ENCODE measurements around the gene MAML1. TPM values are rescaled to one million over a fixed set of nuclear protein-coding genes. Genes with fewer than 3 reads are reported as not detected.
A peak's percentile ranks its signal among the peaks of the same experiment; 100 is the strongest.

Gene MAML1
- total RNA-seq, 1 donor from 2014 or later: 26.0 TPM

GRCh38 chr5:179812135-179812825, 79.7 kb downstream of the MAML1 start:
- Mint-ChIP-seq H3K27ac (ENCODE audit: unreplicated experiment) (no peak overlapping the region), H3K4me3 (ENCODE audit: unreplicated experiment) (no peak overlapping the region), H3K9me3 (ENCODE audit: unreplicated experiment) (no peaks in the 10 kb centered on the region), H3K27me3 (ENCODE audit: low read depth, unreplicated experiment) (no peaks in the 10 kb centered on the region), H3K4me1 (ENCODE audit: low read depth, unreplicated experiment) (no peaks in the 10 kb centered on the region), H3K36me3 (ENCODE audit: low read depth, unreplicated experiment) (peaks cover 16% of the 10 kb centered on the region)
- H3K9ac ChIP-seq (ENCODE audit: low read length): no peak overlapping the region
- no peaks in the 10 kb centered on the region for H3K36me3 ChIP-seq (ENCODE audit: insufficient read depth, low read length)
- H3K9me3 ChIP-seq (ENCODE audit: insufficient read depth, low read depth, low read length): no peaks in the 10 kb centered on the region
- H3K27me3 ChIP-seq (ENCODE audit: insufficient read depth, low read length): no peaks in the 10 kb centered on the region
- no peak overlapping the region for H3K27ac ChIP-seq (ENCODE audit: low read depth, low read length)
- DNase-seq (ENCODE audit: low read depth) (no peak), FAIRE-seq (no peak)
- no peaks in the 10 kb centered on the region for H4K20me1 ChIP-seq (ENCODE audit: insufficient read depth, low read length)
- H2AFZ ChIP-seq (ENCODE audit: low read depth, low read length): no peak overlapping the region
- peaks cover 7% of the 10 kb centered on the region for H3K4me1 ChIP-seq (ENCODE audit: insufficient read depth, low read length)
- no peak overlapping the region for H3K4me3 ChIP-seq (ENCODE audit: insufficient read depth, low read depth, low read length)
- H3K4me2 ChIP-seq (ENCODE audit: low read length): no peak overlapping the region
- TF ChIP-seq CTCF (IDR thresholded peaks at IDR 0.05; ENCODE audit: insufficient read depth, low read depth, low read length) (no peak), EZH2 (IDR thresholded peaks at IDR 0.05; ENCODE audit: insufficient read depth, low read length) (no peak)
- H3K79me2 ChIP-seq (ENCODE audit: insufficient read depth, low read length): no peaks in the 10 kb centered on the region

GRCh38 chr5:179812997-179813607, 80.5 kb downstream of the MAML1 start:
- TF ChIP-seq CTCF (IDR thresholded peaks at IDR 0.05; ENCODE audit: insufficient read depth, low read depth, low read length) (no peak), EZH2 (IDR thresholded peaks at IDR 0.05; ENCODE audit: insufficient read depth, low read length) (no peak)
- Histone ChIP-seq H3K27me3 (ENCODE audit: insufficient read depth, low read length) (no peaks in the 10 kb centered on the region), H3K4me3 (ENCODE audit: insufficient read depth, low read depth, low read length) (no peak overlapping the region), H3K4me1 (ENCODE audit: insufficient read depth, low read length) (peaks cover 9% of the 10 kb centered on the region), H3K36me3 (ENCODE audit: insufficient read depth, low read length) (no peaks in the 10 kb centered on the region), H3K9ac (ENCODE audit: low read length) (no peak overlapping the region), H4K20me1 (ENCODE audit: insufficient read depth, low read length) (no peaks in the 10 kb centered on the region), H3K9me3 (ENCODE audit: insufficient read depth, low read depth, low read length) (no peaks in the 10 kb centered on the region), H3K4me2 (ENCODE audit: low read length) (no peak overlapping the region), H3K27ac (ENCODE audit: low read depth, low read length) (no peak overlapping the region), H2AFZ (ENCODE audit: low read depth, low read length) (no peak overlapping the region), H3K79me2 (ENCODE audit: insufficient read depth, low read length) (no peaks in the 10 kb centered on the region)
- peaks cover 16% of the 10 kb centered on the region for H3K36me3 Mint-ChIP-seq (ENCODE audit: low read depth, unreplicated experiment)
- H3K4me1 Mint-ChIP-seq (ENCODE audit: low read depth, unreplicated experiment): peaks cover under 1% of the 10 kb centered on the region
- H3K9me3 Mint-ChIP-seq (ENCODE audit: unreplicated experiment): no peaks in the 10 kb centered on the region
- DNase-seq (ENCODE audit: low read depth) (no peak), FAIRE-seq (no peak)
- no peak overlapping the region for H3K27ac Mint-ChIP-seq (ENCODE audit: unreplicated experiment)
- no peak overlapping the region for H3K4me3 Mint-ChIP-seq (ENCODE audit: unreplicated experiment)
- no peaks in the 10 kb centered on the region for H3K27me3 Mint-ChIP-seq (ENCODE audit: low read depth, unreplicated experiment)

- DNase-seq (ENCODE audit: low read depth) (no peak), FAIRE-seq (no peak)
- Mint-ChIP-seq H3K4me1 (ENCODE audit: low read depth, unreplicated experiment) (peaks cover 2% of the 10 kb centered on the region), H3K27ac (ENCODE audit: unreplicated experiment) (peak overlapping the region; percentile 58), H3K9me3 (ENCODE audit: unreplicated experiment) (no peaks in the 10 kb centered on the region), H3K27me3 (ENCODE audit: low read depth, unreplicated experiment) (no peaks in the 10 kb centered on the region), H3K36me3 (ENCODE audit: low read depth, unreplicated experiment) (peaks cover 16% of the 10 kb centered on the region), H3K4me3 (ENCODE audit: unreplicated experiment) (no peak overlapping the region)
- H3K79me2 ChIP-seq (ENCODE audit: insufficient read depth, low read length): no peaks in the 10 kb centered on the region
- H3K27me3 ChIP-seq (ENCODE audit: insufficient read depth, low read length): no peaks in the 10 kb centered on the region
- no peak overlapping the region for H2AFZ ChIP-seq (ENCODE audit: low read depth, low read length)
- no peaks in the 10 kb centered on the region for H3K9me3 ChIP-seq (ENCODE audit: insufficient read depth, low read depth, low read length)
- H3K4me2 ChIP-seq (ENCODE audit: low read length): no peak overlapping the region
- H4K20me1 ChIP-seq (ENCODE audit: insufficient read depth, low read length): no peaks in the 10 kb centered on the region
- H3K4me3 ChIP-seq (ENCODE audit: insufficient read depth, low read depth, low read length): no peak overlapping the region
- TF ChIP-seq CTCF (IDR thresholded peaks at IDR 0.05; ENCODE audit: insufficient read depth, low read depth, low read length) (no peak), EZH2 (IDR thresholded peaks at IDR 0.05; ENCODE audit: insufficient read depth, low read length) (no peak)
- peaks cover 18% of the 10 kb centered on the region for H3K4me1 ChIP-seq (ENCODE audit: insufficient read depth, low read length)
- H3K36me3 ChIP-seq (ENCODE audit: insufficient read depth, low read length): no peaks in the 10 kb centered on the region
- H3K27ac ChIP-seq (ENCODE audit: low read depth, low read length): no peak overlapping the region
- no peak overlapping the region for H3K9ac ChIP-seq (ENCODE audit: low read length)
Observed at GRCh38 chr5:179814090-179814489, 81.5 kb downstream of the MAML1 start.

All from astrocyte (in vitro differentiated cells and primary cell).